ENCODE data around the gene SACM1L.

SACM1L gene

DNA sequence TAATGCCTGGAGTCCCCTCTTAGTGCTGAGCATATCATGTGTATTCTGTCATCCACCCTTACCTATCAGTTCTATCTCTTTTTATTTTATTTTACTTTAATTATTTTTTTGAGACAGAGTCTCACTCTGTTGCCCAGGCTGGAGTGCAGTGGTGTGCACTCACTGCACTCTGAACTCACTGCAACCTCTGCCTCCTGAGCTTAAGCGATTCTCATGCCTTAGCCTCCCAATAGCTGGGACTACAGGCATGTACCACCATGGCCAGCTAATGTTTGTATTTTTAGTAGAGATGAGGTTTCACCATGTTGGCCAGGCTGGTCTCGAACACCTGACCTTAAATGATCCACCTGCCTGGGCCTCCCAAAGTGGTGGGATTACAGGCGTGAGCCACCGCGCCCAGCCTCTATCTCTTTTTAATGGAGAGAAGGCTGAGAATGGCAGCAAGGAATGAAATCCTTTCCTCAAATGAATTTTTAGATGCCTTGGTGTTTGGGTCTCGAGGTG is 11.4 kb downstream of the SACM1L start:
- Histone ChIP-seq H3K27ac (replicated peaks; ENCODE audit: low read length) (peak overlapping the region; percentile 46), H3K79me1 (ENCODE audit: low read depth, low read length) (no peaks in the 10 kb centered on the region), H2BK5ac (ENCODE audit: low read length) (no peak overlapping the region), H3K4me3 (ENCODE audit: low read length in 2 of 2) (no peak overlapping the region), H3K9ac (ENCODE audit: low read depth, low read length, poor library complexity) (no peak overlapping the region), H4K91ac (ENCODE audit: low read depth, low read length, poor library complexity) (no peak overlapping the region), H2BK120ac (ENCODE audit: low read depth, low read length) (no peak overlapping the region), H3K4me1 (ENCODE audit: control insufficient read depth in 2 of 2, insufficient read depth in 1 of 2, low read depth in 1 of 2, low read length in 2 of 2) (peaks cover 4 to 6% of the 10 kb centered on the region in 2 donors), H3K27me3 (ENCODE audit: control insufficient read depth in 3 of 3, insufficient read depth in 3 of 3, low read depth in 1 of 3, low read length in 3 of 3) (no peaks in the 10 kb centered on the region), H3K14ac (ENCODE audit: low read length) (no peak overlapping the region), H2AK5ac (ENCODE audit: low read depth, low read length) (no peak overlapping the region), H4K8ac (ENCODE audit: low read depth, low read length) (no peak overlapping the region), H3K9me3 (replicated peaks in 1 of 2; ENCODE audit: control insufficient read depth in 2 of 2, insufficient read depth in 1 of 2, low read depth in 1 of 2, low read length in 2 of 2) (no peaks in the 10 kb centered on the region), H2BK12ac (ENCODE audit: low read length) (no peak overlapping the region), H3K23ac (ENCODE audit: low read depth, low read length, poor library complexity) (no peak overlapping the region), H2BK15ac (ENCODE audit: low read length) (no peak overlapping the region), H3K4me2 (ENCODE audit: insufficient read depth, low read length, poor library complexity, severe bottlenecking) (no peak overlapping the region), H3K18ac (ENCODE audit: low read length) (no peak overlapping the region), H2AFZ (ENCODE audit: low read length) (no peak overlapping the region), H3K36me3 (replicated peaks in 1 of 2; ENCODE audit: control insufficient read depth in 2 of 2, insufficient read depth in 2 of 2, low read length in 2 of 2) (peaks cover 0 to 33% of the 10 kb centered on the region in 2 donors), H3K4ac (ENCODE audit: low read length) (no peak overlapping the region)
- no CpG with 5 or more reads among the region's 6 CpGs for WGBS, 2 donors (ENCODE audit: extremely low coverage in 2 of 2, insufficient read length in 2 of 2, insufficient replicate concordance in 1 of 2)
- DNase-seq (ENCODE audit: low spot score), result no peak

GRCh38 chr3:45701172-45701867 is 12.1 kb downstream of the SACM1L start:
- Histone ChIP-seq H3K4me3 (ENCODE audit: low read length in 2 of 2) (no peak overlapping the region), H3K36me3 (replicated peaks in 1 of 2; ENCODE audit: control insufficient read depth in 2 of 2, insufficient read depth in 2 of 2, low read length in 2 of 2) (peaks cover 3 to 36% of the 10 kb centered on the region in 2 donors), H2BK12ac (ENCODE audit: low read length) (no peak overlapping the region), H3K4me2 (ENCODE audit: insufficient read depth, low read length, poor library complexity, severe bottlenecking) (no peak overlapping the region), H3K14ac (ENCODE audit: low read length) (no peak overlapping the region), H2BK15ac (ENCODE audit: low read length) (no peak overlapping the region), H4K8ac (ENCODE audit: low read depth, low read length) (no peak overlapping the region), H3K9me3 (replicated peaks in 1 of 2; ENCODE audit: control insufficient read depth in 2 of 2, insufficient read depth in 1 of 2, low read depth in 1 of 2, low read length in 2 of 2) (no peaks in the 10 kb centered on the region), H4K91ac (ENCODE audit: low read depth, low read length, poor library complexity) (no peak overlapping the region), H3K9ac (ENCODE audit: low read depth, low read length, poor library complexity) (no peak overlapping the region), H3K27ac (replicated peaks; ENCODE audit: low read length) (no peak overlapping the region), H3K23ac (ENCODE audit: low read depth, low read length, poor library complexity) (no peak overlapping the region), H2BK5ac (ENCODE audit: low read length) (no peak overlapping the region), H2BK120ac (ENCODE audit: low read depth, low read length) (no peak overlapping the region), H2AK5ac (ENCODE audit: low read depth, low read length) (no peak overlapping the region), H3K79me1 (ENCODE audit: low read depth, low read length) (no peaks in the 10 kb centered on the region), H3K27me3 (ENCODE audit: control insufficient read depth in 3 of 3, insufficient read depth in 3 of 3, low read depth in 1 of 3, low read length in 3 of 3) (no peaks in the 10 kb centered on the region), H3K4ac (ENCODE audit: low read length) (no peak overlapping the region), H3K18ac (ENCODE audit: low read length) (no peak overlapping the region), H3K4me1 (ENCODE audit: control insufficient read depth in 2 of 2, insufficient read depth in 1 of 2, low read depth in 1 of 2, low read length in 2 of 2) (peaks cover 6% of the 10 kb centered on the region in 2 donors), H2AFZ (ENCODE audit: low read length) (no peak overlapping the region)
- WGBS, 2 donors (ENCODE audit: extremely low coverage in 2 of 2, insufficient read length in 2 of 2, insufficient replicate concordance in 1 of 2), result no CpG with 5 or more reads among the region's 9 CpGs
- peak; percentile 40 for DNase-seq (ENCODE audit: low spot score)

DNA sequence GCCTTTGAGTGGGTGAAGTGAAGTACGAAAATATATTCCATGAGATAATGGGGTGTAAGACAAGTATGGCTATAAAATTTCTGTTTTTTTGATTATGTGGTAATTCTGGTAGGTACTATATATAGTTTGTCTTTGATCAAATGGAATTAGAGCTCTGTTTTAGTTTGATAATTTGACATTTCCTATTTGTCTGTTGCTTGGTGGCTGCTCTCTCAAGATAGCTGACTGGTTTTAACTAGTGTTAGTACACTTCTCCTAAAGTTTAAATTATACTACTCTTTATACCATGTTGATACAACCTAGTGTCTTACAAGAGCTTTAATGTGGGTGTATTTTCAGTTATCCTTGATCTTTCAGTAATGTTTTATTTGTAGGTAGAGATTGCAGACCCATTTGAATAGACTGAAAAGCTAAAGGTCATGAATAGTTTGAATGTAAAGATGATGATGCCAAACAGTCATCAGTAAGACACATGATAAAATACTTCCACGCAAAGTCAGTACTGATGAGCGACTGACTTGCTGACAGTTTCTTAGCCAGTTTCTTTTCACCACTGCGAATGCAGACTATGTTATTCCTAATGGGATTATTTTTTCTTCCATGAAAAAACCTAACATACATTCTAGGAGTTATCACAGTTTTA is 15.2 kb downstream of the SACM1L start:
- no peak overlapping the region for H3K14ac ChIP-seq (ENCODE audit: low read length)
- H3K23ac ChIP-seq (ENCODE audit: low read depth, low read length, poor library complexity), result no peak overlapping the region
- H3K27me3 ChIP-seq (ENCODE audit: control insufficient read depth in 3 of 3, insufficient read depth in 3 of 3, low read depth in 1 of 3, low read length in 3 of 3), result no peaks in the 10 kb centered on the region
- H3K9ac ChIP-seq (ENCODE audit: low read depth, low read length, poor library complexity), result no peak overlapping the region
- no peak overlapping the region for H4K8ac ChIP-seq (ENCODE audit: low read depth, low read length)
- H2BK12ac ChIP-seq (ENCODE audit: low read length), result no peak overlapping the region
- no peak for DNase-seq (ENCODE audit: low spot score)
- H2BK5ac ChIP-seq (ENCODE audit: low read length), result no peak overlapping the region
- no peak overlapping the region for H3K18ac ChIP-seq (ENCODE audit: low read length)
- H3K36me3 ChIP-seq (replicated peaks in 1 of 2; ENCODE audit: control insufficient read depth in 2 of 2, insufficient read depth in 2 of 2, low read length in 2 of 2), result peaks cover 7 to 64% of the 10 kb centered on the region in 2 donors
- H3K79me1 ChIP-seq (ENCODE audit: low read depth, low read length), result no peaks in the 10 kb centered on the region
- no peak overlapping the region for H2BK15ac ChIP-seq (ENCODE audit: low read length)
- no peak overlapping the region for H3K4me2 ChIP-seq (ENCODE audit: insufficient read depth, low read length, poor library complexity, severe bottlenecking)
- no peak overlapping the region for H3K4me3 ChIP-seq (ENCODE audit: low read length in 2 of 2)
- H2AFZ ChIP-seq (ENCODE audit: low read length), result no peak overlapping the region
- WGBS, 2 donors (ENCODE audit: extremely low coverage in 2 of 2, insufficient read length in 2 of 2, insufficient replicate concordance in 1 of 2), result no CpG with 5 or more reads among the region's 4 CpGs
- no peak overlapping the region for H2BK120ac ChIP-seq (ENCODE audit: low read depth, low read length)
- no peak overlapping the region for H2AK5ac ChIP-seq (ENCODE audit: low read depth, low read length)
- H4K91ac ChIP-seq (ENCODE audit: low read depth, low read length, poor library complexity), result no peak overlapping the region
- H3K27ac ChIP-seq (replicated peaks; ENCODE audit: low read length), result no peak overlapping the region
- no peak overlapping the region for H3K4ac ChIP-seq (ENCODE audit: low read length)
- no peaks in the 10 kb centered on the region for H3K9me3 ChIP-seq (replicated peaks in 1 of 2; ENCODE audit: control insufficient read depth in 2 of 2, insufficient read depth in 1 of 2, low read depth in 1 of 2, low read length in 2 of 2)
- peaks cover 6% of the 10 kb centered on the region in 2 donors for H3K4me1 ChIP-seq (ENCODE audit: control insufficient read depth in 2 of 2, insufficient read depth in 1 of 2, low read depth in 1 of 2, low read length in 2 of 2)

Data from neuronal stem cell (in vitro differentiated cells).